T47D (cell line): ENCODE measurements around the gene SF3B6.

Experiments
- DNase-seq, 2 experiments: peaks; one replicate each; pipeline versions ENCODE4 v3.0.0 to v3.0.0-alpha.2; 2011 to 2012; ENCODE audit warnings: low read depth in 1 of 2, low spot score in 1 of 2
- JUND ChIP-seq: IDR thresholded peaks from 2 replicates; pipeline ENCODE4 v1.6.1; 2012; ENCODE audit warnings: low read depth
- in situ Hi-C: cut with HindIII; loops from 2 replicates; pipeline ENCODE4 v1.10.0; 2016; ENCODE audit warnings: low sequenced_read_pairs, low pct_unique_long_range_greater_than_20kb

SF3B6 gene

DNA sequence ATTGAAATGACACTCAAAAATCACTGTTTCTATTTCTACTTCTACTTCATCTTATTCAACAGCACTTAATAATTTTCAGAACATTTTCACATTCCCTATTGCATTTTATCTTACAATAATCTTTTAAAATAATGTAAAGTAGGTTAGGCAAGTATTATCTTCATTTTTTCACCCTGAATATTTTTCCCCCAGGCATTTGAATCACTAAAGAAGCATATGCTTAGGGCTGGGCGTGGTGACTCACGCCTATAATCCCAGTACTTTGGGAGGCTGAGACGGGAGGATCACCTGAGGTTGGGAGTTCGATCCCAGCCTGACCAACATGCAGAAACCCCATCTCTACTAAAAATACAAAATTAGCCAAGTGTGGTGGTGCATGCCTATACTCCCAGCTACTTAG lies 35.6 kb downstream of the SF3B6 start:
- no peak for TF ChIP-seq JUND
- DNase-seq, result no peak
- in situ Hi-C loops, result no loop called here

DNA sequence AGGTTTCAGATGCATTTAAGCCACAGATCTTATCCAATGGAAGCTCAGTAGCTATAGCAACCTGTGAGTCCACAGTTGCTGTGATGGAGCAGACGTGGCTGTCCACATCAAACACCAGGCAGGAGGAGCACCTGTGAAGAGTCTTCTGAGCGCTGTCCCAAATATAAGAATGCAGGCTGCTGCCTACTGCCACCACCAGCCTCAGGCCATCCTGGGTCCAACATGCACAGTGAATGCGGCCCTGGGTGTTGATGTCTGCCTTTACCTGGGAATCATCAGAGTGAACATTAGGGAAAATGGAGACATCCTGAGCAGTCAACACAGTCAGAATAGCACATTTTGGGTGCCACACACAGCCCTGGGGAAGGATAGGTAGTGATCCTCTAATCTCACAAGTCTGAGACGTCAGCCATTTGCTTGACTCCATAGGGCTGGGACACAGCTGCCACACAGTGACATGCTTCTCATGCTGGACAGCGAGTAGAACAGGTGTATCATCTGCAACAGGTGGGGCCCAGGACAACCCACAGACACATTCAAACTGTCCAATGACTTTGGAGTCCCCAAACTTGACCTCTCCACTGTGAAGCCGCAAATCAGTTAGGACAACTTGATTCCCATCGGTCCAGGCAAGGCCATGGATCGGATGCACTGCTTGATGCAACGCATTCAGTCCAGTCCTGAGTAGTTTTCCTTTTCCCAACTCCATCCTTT lies 37.2 kb downstream of the SF3B6 start:
- in situ Hi-C loops, result no loop called here
- no peak for TF ChIP-seq JUND
- DNase-seq, result no peak

DNA sequence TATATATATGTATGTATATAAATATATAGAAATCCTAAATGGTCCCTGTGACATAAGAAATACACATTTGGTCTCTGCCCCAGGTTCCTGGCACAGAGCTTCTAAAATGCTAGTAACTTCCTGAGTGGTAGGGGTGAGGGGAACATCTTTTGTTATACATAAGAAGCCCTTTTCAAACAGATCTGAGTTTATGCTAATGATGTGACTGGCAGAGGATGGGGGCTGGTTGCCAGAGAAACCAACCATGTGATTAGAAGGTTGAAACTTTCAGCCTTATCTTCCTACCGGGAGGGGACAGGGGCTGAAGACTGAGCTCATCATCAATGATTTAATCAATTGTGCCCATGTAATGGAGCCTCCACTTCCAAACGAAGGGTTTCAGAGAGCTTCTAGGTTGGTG lies 49.9 kb downstream of the SF3B6 start:
- no peak for TF ChIP-seq JUND
- in situ Hi-C loops, result no loop called here
- no peak for DNase-seq

DNA sequence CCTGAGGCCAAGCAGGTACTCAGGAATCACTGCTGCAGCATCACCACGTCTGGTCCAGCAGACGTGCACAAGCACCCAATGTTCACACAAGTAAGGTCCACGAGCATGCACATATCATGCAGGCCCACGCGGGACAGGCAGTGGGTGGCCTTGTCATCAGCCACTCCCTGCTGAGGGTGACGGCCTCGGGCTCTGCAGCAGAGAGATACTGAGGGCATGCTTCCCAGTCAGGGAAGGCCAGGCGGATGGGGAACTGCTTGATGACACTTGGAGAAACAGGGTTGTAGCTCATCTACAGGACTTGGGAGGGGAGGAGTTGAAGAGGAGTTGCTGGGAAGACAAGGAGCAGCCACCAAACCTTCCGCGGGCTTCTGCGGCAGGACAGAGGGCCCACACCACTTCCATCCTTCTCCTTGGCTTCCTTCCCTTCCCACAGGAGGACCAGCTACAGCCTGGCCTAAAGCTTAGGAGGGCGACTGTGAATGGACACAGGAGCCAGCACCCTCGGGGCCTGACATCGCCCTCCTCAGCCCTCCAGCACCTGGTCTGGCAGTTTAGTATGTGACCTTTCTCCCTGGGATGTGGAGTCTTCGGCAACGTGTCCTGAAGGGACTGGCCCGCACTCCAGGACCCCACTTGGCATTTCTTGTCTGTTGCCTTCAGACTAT lies 51.0 kb downstream of the SF3B6 start:
- no peak for DNase-seq
- in situ Hi-C loops, result no loop called here
- TF ChIP-seq JUND, result no peak

DNA sequence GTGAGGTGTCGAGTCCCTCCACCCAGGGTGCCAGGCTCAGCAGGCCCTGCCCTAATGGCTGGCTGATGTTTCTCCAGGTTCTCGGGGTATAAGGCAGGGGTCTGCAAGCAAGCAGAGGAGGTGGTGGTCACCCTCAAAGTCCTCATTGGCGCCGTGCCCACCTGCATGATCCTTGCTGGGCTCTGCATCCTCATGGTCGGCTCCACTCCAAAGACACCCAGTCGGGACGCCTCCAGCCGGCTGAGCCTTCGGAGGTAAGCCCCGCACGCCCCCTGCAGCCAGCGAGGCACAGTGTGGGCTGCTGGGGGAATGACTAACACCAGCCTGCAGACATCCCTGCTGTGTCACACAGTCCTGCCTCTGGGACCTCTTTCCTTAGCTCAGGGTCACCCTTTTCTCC lies 52.1 kb downstream of the SF3B6 start:
- no peak for DNase-seq
- in situ Hi-C loops, result no loop called here

DNA sequence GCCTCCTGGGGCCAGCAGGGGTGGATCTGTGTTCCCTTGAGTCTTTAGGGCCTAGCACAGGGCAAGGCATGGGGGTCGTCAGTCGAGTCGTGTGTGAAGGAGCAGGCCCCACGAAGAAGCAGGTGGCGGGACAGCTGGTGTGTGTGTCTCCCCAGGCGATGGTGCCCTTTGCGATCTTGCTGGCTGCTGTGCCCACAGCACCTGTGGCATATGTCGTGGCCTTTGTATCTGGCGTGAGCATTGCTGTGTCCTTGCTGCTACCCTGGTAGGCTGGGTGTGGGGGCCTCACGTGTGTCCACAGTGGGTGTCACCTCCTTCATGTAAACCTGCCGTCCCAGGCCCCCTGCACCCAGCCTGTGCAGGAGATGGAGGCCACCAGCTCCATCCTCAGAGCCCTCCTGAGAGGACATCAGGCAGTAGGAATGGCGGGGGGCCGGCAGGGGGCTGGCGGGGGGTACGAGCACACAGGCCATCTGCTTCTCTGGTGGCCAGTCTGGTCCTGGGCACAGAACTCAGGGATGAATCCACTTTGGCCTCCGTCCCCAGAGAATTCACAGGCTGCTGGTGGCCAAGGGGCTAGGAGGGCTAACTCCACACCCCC lies 53.1 kb downstream of the SF3B6 start:
- no peak for DNase-seq
- TF ChIP-seq JUND, result no peak
- in situ Hi-C loops, result no loop called here

More for the DNA sequence above, 52.1 kb downstream of the SF3B6 start:
- no peak for TF ChIP-seq JUND

DNA sequence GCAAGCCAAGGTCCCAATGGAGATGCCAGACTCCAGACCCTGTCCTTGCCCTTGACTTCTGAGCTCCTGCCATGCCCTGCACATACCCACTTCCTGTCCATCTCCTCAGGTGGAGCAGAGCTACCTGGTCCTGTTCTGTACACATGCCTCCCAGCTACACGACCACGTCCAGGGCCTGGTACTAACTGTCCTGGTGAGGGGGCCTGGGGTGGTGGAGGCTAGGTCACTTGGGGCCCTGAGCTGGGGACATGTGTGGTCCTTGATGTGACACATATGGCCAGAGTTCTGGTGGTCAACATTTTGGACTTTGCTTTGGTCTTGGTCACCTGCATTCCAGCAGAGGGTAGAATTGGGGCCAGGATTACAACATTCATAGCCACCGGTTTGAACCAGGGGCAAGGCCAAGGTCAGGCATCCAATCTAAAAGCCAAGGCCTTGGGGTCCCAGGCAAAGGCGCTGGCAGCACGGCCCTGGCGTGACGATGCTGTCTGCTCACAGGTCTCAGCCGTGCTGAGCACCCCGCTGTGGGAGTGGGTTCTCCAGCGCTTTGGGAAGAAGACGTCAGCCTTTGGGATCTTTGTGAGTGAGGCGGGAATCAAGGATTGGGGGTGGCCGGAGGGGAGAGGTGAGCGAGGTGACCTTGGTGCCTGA lies 53.7 kb downstream of the SF3B6 start:
- in situ Hi-C loops, result no loop called here

DNA sequence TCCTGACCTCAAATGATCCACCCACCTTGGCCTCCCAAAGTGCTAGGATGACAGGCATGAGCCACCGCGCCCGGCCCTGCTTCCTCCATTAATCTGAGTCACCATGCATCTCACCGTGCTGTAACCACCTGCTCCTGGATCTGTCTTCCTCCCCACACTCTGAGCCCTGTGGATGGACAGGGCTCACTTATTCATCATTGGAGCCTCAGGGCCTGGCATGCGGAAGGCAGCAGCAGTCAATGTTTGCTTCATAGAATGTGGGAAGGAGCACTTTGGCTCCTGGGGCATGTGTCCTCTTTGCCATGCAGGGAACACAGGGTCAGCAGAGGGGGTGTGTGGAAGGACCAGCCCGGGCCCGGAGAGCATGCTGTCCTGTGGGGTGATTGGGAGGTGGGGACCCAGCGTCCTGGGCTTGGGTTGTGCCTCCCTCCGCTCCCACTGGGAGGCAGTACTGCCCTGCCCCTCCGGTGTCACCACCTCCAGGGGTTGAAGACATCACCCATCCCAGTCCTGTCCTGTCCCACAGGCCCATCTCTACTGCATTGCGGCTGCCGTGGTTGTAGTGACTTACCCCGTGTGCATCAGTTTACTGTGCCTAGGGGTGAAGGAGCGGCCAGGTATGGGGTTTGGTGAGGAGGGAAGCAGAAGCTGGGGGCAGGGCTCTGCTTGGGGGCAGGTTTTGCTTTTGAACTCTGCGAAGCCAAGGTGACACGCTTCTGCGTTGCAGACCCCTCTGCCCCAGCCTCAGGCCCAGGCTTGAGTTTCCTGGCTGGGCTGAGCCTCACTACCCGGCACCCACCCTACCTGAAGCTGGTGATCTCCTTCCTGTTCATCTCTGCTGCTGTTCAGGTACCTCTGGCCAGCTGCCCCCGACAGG lies 54.8 kb downstream of the SF3B6 start:
- peak in 1 of 2 experiments; percentile 70 for DNase-seq
- in situ Hi-C loops, result no loop called here
- TF ChIP-seq JUND, result no peak

More for the DNA sequence above, 53.7 kb downstream of the SF3B6 start:
- DNase-seq, result no peak
- no peak for TF ChIP-seq JUND

DNA sequence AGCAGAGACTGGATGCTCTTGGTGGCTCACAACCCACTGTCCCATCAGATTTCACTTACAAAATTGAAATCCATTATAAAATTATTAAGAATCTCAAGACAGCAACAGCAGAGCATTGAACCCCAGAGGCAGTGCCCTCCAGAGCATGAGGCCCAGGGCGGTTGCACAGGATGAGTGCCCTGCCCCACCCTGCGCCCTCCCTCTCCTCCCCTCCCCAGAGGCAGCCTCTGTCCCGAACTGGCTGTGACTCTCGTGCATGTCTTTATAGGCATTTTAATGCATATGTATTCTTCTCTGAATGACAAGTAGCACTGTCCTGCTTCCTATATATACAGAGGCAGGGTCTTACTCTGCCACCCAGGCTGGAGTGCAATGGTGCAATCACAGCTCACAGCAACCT lies 55.9 kb downstream of the SF3B6 start:
- in situ Hi-C loops, result no loop called here
- DNase-seq, result no peak
- TF ChIP-seq JUND, result no peak

DNA sequence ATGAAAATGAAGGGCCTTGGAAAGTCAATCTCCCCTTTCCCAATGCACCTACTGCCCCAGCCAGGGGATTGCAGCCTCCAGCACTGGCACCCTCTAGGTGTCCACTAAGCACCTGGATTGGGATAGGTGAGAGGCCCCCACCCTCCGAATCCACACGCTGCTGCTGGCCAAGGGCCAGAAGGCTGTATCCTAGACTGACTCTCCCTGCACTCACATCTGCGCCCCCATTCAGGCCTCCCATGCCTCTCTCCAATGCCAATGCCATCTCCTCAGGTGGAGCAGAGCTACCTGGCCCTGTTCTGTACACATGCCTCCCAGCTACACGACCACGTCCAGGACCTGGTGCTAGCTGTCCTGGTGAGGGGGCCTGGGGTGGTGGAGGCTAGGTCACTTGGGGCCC lies 56.4 kb downstream of the SF3B6 start:
- TF ChIP-seq JUND, result no peak
- no peak for DNase-seq
- in situ Hi-C loops, result no loop called here

DNA sequence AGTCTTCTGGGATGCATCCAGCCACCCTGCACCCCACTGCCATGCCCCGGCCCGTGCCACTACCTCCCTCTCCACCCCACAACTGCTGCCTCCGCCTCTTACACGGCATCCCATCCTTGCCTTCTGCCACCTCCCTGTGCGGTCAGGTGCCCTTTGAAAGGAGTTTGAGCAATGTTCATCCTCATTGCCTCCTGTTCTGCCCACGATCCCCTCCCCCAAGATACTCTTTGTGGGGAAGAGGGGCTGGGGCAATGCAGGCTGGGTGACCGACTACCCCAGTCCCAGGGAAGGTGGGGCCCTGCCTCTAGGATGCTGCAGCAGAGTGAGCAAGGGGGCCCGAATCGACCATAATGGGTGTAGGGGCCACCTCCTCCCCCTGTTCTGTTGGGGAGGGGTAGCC lies 57.9 kb downstream of the SF3B6 start:
- no peak for TF ChIP-seq JUND
- in situ Hi-C loops, result no loop called here
- DNase-seq, result no peak

DNA sequence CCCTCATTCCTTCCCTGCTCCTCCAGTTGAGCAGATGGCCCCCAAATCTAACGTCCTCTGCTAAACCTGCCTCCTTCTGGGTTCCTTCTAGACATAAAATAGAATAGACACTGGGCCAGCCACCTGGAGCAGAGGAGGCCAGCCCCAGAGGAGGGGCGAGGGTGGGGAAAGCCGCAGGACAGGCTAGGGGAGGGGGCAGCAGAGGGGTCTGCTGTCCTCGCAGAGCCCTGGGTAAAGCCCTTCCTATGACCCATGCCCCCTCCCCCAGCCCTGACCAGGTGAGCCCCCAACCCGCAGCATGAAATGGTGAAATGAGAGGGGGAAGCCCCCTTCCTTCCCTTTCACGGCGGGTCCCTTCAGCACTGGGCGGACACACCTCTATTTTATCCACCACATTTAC lies 58.4 kb downstream of the SF3B6 start:
- DNase-seq, result no peak
- no peak for TF ChIP-seq JUND
- in situ Hi-C loops, result no loop called here
